HG02678 (cell line): Measurements from ENCODE around the gene PIGL.
"Not testable (repeated sequence)": the region's sequence is repeated elsewhere in the genome, so short reads cannot be mapped to it uniquely, and the experiment has no call there.

Experiments used
- ATAC-seq: cut with Tn5 transposase; IDR thresholded peaks from one replicate; pipeline ENCODE4 v1.9.1; 2021; ENCODE audit warnings: mild to moderate bottlenecking, moderate library complexity; ENCODE audit not compliant: unreplicated experiment

PIGL gene

DNA sequence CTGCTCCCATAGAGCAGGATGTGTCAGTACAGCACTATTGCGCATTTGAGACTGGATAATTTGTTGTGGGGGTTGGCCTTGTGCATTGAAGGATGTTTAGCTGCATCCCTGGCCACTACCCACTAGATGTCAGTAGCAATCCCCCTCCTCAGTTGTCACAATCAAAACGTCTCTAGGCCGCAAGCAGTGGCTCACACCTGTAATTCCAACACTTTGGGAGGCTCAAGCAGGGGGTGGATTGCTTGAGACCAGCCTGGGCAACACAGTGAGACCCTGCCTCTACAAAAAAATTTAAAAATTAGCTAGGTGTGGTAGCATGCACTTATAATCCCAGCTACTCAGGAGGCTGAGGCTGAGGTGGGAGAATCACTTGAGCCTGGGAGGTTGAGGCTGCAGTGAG lies 87.8 kb downstream of the PIGL start:
- ATAC-seq, result no peak

DNA sequence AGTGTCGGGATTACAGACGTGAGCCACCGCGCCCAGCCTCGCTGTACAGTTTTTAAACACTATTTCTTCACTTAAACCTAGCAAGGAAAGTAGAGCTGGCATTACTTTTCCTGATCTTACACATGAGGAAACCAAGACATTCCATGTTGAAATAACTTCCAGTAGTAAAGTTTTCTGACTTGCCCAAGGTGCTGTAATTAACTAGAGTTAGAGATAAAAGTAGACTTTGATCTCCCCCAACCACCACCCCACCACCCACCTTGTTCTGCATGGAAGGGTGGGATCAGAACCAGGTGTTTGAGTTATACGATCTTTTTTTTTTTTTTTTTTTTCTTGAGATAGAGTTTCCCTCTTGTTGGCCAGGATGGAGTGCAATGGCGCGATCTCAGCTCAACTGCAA lies 89.2 kb downstream of the PIGL start:
- no peak for ATAC-seq

DNA sequence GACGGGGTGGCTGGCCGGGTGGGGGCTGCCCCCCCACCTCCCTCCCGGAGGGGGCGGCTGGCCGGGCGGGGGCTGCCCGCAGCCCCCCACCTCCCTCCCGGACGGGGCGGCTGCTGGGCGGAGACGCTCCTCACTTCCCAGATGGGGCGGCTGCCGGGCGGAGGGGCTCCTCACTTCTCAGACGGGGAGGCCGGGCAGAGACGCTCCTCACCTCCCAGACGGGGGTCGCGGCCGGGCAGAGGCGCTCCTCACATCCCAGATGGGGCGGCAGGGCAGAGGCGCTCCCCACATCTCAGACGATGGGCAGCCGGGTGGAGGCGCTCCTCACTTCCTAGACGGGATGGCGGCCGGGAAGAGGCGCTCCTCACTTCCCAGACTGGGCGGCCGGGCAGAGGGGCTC lies 95.1 kb downstream of the PIGL start:
- not testable (repeated sequence) for ATAC-seq

DNA sequence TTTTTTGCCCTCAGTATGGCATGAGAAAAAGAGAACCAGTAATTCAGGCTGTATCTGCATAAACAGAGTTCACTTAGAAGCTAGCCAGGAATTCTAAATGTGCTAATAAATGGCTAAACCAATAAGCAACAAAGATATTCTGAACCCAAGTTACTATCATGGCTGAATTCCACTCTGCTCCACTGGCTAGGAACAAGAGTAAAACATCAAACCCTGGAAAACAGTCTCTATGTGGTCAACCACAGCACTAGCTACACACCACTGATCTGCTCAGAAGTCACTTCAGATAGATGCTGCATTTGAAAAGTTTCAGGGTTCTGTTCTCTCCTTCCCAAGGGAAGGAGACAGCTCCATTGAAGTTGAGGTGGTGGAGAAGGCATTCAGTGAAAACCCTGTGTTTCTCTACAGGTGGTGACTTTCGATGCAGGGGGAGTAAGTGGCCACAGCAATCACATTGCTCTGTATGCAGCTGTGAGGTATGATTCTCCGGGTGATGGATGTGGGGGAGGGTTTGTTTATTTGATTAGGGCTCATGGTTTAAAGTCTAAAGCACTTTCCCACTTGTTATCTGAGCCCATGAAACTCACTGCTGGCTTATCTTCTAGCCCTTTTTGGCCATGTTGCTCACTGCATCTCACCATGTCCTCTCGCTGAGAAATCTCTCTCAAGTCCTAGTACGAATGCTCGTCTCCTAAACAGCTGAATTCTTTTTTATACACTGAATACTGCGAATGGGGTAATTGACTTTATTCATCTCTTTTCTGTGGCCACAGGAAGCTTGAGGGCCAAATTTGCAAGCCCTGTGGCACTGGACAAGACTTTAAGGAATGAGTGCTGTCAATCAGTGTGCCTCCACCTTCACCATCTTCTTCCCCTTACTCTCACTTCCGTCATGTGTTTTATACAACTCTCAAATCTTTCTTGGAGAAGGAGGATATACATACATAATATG lies 96.4 kb downstream of the PIGL start:
- ATAC-seq, result no peak

DNA sequence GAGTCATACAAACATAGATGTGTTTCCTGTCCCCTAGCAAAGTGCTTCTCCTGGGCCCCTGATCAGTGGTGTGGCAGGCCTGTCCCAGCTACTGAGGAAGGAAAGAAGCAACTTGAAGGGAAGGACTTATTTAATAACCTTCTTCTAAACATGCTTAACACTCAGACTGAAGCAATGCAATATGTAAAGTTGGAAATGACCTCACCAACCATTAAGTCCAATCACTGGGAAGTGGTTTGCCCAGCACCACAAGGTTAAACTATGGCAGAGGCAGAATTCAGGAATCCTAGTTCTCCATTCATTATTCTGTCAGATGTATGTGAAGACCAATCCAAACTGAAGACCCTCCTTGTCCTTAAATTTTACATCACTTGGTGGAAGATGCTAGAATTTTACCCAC lies 97.2 kb downstream of the PIGL start:
- no peak for ATAC-seq

DNA sequence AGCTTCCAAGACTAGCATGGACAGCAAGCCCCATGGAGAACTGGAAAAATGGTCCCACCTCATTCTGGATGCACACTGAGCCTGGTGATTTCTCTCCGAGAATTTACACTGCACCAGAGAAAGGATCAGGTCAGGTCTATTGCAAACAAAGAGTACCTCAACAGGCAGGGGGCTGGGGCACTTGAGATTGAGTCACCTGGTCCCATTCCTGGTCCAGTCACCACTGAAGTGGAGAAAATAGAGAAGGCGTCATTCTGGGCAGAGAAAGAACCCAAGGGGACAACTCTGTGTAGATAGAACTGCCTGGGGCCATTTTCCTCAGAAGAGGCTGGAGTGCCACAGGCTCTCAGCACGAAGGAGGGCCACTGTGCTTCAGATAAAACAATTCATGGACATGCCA lies 97.8 kb downstream of the PIGL start:
- no peak for ATAC-seq

DNA sequence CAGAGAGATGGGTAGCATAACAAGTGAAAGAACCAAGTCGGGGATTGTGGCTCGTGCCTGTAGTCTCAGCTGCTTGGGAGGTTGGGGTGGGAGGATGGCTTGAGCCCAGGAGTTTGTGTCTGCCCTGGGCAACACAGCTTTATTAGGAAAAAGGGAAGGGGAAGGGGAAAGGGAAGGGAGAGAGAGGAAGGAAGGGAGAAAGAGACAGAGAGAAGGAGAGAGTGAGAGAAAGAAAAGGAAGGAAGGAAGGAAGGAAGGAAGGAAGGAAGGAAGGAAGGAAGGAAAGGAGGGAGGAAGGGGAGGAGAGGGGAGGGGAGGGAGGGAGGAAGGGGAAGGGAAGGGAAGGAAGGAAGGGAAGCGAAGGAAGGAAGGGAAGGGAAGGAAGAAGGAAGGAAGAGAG lies 103.0 kb downstream of the PIGL start:
- ATAC-seq, result no peak

DNA sequence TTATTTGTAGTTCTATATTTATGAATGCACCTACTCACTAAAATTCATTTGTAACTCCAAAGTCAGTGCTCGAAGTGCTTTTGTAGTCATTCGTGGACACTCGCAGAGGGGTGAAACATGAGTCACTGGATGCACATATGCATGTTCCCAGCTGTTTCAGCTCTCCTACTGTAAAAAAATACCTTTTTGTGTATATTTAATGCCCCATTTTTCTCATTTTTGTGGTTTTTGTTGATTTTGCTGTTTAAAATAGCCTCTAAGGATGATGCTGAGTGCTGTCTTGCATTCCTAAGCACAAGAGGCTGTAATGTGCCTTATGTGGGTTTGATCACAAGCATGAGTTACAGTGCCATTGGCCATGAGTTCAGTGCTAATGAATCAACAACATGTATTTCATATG lies 105.6 kb downstream of the PIGL start:
- ATAC-seq, result no peak

DNA sequence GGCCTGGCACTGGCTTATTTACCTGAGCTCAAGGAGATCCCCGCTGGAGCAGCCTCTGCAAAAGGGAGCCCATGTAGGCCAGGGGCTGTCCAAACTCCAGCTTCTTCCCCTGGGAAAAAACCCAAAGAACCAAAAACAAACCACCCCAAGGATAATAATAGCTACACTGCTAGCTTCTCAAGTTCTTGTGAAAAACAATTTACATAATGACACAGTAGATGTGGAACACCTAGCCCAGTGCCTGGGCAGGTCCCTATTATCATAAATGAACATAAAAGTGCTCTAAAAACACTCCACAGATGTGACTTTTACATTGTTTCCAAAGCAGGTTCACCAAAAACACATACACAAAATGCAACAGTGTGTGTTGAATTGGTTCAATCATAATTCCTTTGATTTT lies 109.0 kb downstream of the PIGL start:
- no peak for ATAC-seq

DNA sequence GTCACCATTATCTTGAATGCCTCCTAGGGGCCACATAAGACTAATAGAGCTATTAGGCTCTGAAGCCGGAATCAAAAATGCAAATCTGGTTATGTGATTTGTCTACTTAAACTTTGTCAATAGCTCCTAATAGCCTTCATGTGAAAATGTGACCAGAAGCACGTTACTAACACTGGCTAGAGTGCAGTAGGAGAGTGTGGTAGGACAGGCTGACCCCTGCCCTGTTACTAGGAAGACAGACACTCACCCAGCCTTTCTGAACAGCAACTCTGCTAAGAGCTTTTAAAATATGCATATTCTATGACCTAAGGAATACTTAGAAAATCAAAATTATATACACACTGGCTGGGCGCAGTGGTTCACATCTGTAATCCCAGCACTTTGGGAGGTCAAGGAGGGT lies 110.0 kb downstream of the PIGL start:
- no peak for ATAC-seq

DNA sequence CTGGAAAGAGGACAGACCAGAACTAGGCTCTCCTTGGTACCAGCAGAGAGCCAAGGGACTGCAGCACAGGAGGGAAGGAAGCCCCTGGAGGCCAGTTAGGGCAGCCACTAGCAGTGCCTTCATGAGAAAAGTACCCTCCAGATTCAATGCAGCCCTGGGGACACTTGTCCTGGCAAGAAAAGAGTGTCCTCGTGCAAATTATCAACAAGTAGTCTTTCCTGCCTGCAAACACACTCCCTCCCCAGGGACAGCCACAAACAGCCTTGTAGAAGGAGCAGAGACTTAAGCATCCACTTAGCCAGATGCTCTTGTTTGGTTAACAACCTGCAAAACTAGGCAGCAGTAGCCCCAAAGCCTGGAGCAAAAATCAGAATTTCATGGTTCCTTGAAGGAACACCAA lies 112.0 kb downstream of the PIGL start:
- ATAC-seq, result no peak

DNA sequence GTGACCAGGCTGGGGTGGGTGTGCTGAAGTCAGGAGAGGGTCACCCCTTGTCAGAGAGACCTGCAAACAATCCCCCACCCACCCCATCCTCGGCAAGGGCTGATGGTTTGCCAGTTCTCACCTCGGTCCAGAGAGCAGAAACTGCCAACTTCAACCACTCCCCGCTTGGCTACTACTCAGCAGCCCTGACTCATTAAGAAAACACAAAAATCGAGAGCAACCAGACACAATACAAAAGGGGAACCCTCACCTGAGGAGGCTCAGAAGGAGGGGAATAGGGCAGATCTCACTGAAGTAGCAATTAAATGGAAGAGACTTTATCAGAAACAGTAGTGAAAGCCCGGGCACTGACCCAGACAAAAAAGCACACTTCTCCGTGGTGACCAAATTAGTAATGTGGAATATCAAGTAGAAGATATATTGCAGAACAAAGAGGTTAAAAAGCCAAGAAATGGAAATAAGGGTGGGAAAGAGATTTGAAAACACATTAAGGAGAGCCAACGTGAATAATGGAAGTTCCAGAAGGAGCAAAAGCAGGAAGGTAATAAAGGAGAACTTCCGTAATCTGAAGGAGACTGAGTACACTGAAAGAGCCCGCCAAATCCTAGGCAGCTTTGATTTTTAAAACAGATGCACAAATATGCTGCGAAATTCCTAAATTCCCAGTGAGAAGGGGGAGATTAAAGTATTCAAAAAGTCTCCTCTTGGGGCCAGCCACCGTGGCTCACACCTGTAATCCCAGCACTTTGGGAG lies 112.7 kb downstream of the PIGL start:
- ATAC-seq, result no peak

DNA sequence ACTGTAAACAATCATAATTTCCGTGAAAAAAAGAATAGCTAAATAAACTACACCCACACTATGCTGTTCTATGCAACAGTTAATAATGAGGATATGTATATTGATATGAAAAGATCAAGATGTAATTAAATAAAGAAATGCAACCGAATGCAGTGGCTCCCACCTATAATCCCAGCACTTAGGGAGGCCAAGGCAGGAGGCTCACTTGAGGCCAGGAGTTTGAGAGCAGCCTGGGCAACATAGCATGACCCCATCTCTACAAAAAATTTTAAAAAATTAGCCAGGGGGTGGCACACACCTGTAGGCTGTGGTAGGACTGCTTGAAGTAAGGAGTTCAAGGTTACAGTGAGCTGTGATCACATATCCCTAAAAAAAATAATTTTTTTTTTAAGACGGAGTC lies 121.4 kb downstream of the PIGL start:
- ATAC-seq, result no peak

DNA sequence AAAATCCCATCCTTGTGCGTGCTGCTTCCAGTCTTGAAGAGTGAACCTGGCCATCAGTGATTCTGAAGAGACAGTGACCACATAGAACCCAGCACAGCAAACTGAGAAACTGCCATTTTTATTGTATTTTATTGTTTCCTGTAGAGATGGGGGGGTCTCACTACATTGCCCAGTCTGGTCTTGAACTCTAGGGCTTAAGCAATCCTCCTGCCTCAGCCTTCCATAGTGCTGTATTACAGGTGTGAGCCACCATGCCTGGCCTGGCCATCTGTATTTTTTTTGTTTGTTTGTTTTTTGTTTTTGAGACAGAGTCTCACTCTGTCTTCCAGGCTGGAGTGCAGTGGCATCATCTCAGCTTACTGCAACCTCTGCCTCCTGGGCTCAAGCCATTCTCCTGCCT lies 122.4 kb downstream of the PIGL start:
- no peak for ATAC-seq

DNA sequence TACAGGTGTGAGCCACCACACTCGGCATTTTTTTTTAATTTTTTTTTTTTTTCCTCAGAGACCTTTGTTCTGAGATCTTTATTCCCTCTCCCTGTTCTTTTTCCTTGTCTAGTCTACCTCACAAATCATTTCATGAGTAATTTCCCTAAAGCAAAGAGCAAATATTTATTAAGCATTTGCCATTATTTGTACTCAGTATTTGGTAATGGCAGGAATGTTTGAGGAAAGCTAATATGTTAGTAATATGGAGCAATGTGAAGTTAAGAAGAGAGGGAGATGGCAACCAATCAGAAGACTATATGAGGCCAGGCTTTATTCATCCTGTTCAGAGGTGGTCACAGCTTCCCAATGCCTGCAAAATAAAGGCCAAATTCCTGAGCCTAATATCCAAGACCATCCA lies 122.9 kb downstream of the PIGL start:
- ATAC-seq, result no peak

DNA sequence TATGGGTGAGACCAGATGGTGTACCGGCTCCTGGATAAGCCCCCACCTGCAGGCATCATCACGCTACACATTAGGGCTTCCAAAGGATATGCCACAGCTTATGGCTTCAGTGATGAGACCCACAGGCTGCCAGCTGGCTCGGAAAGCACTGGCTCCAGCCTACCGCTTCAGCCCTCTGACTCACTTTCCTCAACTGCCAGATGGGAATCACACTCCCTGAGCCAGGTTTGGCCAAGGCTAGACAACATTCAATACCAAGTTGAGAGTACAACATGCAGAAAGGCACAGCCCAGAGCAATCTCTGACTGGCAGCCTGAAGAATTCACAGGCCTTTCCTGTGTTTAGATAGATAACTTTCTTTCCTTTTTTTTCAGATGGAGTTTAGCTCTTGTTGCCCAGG lies 126.0 kb downstream of the PIGL start:
- ATAC-seq, result no peak

DNA sequence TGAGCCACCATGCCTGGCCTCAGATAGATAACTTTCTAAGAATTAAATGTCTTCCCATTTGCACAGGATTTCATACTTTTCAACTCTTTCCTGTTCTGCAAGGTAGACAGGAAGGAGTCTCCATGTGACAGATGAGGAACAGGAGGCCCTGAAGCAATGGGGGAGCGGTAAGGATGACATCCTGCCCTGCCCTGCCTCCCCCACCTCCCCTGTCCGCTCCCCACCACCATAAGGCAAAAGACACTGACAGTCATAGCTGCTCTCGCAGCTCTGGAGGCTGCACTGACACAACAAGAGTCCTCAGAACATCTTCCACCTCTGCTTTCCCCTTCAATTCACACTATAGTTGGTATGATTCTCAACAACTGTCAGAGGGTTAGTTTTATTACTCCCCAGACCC lies 126.6 kb downstream of the PIGL start:
- ATAC-seq, result no peak

DNA sequence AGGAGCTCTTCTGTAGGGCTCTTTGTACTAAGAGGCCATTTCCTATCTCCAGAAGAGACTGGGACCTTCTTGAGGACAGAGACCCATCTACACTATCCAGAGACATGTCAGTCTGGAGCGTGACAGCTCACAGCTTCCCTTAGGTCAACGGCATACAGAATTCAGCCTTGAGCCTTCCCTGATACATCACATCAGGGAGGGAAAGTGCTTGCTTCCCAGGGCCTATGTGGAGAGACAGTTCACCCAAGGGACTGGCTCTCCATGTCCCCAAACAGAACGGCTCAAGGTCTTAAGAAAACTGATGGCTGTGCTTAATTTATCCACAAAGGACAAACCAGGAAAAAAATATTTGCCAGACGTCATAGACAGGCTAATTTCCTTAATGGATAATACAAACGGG lies 128.6 kb downstream of the PIGL start:
- ATAC-seq, result no peak

DNA sequence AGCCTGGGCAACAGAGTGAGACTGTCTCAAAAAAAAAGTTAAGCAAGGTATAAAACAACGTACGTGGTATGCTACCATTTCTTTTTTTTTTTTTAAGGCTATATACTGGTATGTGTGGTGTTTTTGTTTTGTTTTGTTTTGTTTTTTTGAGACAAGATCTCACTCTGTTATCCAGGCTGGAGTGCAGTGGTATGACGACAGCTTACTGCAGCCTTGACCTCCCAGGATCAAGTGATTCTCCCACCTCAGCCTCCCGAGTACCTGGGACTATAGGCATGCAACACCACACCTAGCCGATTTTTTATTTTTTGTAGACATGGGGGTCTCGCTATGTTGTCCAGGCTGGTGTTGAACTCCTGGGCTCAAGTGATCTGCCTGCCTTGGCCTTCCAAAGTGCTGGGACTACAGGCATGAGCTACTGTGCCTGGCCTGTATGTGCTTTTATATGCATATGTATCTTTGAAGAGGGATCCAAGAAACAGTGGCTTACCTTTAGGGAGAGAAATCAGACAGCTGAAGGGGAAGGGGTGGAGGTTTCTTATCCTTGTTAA lies 129.8 kb downstream of the PIGL start:
- ATAC-seq, result no peak

DNA sequence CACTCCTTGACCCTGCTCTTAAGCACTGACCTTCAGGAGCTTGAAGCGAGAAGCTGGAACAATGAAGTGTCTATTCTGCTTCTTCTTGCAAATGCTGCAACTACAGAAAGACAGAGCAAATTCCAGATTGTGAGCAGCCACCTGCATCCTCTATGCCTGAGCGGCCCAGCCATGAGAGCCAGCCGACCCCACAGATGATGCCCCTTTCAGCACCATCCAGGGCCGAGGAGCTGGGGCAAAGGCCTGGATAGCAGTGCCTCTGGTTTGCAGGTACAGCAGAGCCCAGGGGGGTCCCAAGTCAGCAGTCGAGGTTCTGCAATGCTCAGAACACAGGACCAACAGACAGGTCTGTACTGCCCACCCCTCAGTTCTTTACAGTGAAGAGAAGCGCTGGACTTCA lies 131.6 kb downstream of the PIGL start:
- ATAC-seq, result no peak

DNA sequence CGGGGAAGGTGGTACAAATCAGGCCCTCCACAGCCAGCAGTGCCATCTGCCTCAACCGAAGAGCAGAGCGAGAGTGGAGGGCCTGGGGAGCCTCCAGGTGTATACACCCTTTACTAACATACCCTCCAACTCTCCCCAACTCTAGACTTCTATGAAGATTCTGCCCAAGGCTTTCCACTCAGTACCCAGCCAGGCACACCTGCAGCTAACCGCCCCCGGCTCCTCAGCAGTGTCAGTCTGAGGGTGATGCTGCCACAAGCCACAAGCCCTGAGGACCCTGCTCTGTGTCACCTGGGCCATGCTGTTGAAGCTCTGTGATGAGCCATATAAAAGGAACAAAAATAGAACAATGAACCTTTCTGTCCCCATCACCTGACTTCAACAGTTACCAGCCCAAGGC lies 132.4 kb downstream of the PIGL start:
- ATAC-seq, result no peak

DNA sequence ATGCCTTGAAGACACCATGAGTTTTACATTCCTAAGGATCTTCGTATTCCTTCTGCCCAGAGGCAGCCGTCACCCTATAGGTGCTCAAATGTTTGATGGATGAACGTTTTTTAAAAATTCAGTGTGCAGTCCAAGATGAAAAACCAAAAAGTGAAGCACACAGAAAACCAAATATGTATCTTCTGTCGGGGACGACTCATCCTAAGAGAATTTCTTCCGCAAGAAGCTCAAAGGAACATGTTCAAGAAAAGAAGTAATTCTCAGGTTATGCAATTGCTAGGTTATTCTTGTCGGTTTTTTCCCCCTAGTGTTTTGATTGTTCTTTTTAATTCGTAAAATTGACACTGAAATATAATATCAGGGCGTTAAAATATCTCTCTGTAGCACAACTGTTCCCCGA lies 134.8 kb downstream of the PIGL start:
- ATAC-seq, result no peak
